SU-DHL-6 (cell line): ENCODE measurements around the gene KRT77.

ENCODE experiments used
- CTCF ChIP-seq: fragments of 200-600 bp; sonication (generic); IDR thresholded peaks from one replicate; pipeline ENCODE4 v1.5.1; 2017; ENCODE audit warnings: antibody characterized with exemption, mild to moderate bottlenecking, low read length, moderate library complexity; ENCODE audit not compliant: insufficient read depth, poor library complexity, severe bottlenecking
- EZH2phosphoT487 ChIP-seq: fragments of 200-600 bp; sonication (generic), shearing (Covaris generic); conservative IDR thresholded peaks from 2 replicates; pipeline ENCODE4 v1.6.1; 2018; ENCODE audit warnings: mild to moderate bottlenecking, antibody characterized with exemption, low read length, moderate library complexity, mixed read lengths

- TF ChIP-seq CTCF (no peak), EZH2phosphoT487 (no peak)
Measured at GRCh38 chr12:52699373-52699772, 4.0 kb downstream of the KRT77 start.
